K562 (cell line): ENCODE measurements around the gene SARS2. TPM values are rescaled to one million over a fixed set of nuclear protein-coding genes. Genes with fewer than 3 reads are reported as not detected.

Source experiments
- BRCA1 ChIP-seq, 2 experiments: fragments of 450-650 bp in 1 of 2; sonication (generic) in 1 of 2; formaldehyde crosslinking in 1 of 2; IDR thresholded peaks; 2 replicates each; pipeline versions ENCODE4 v1.5.0 to v1.6.1; 2017 to 2020; ENCODE audit warnings: mild to moderate bottlenecking in 1 of 2, missing genetic modification reagents in 1 of 2
- CTCFL ChIP-seq: IDR thresholded peaks from 2 replicates; pipeline ENCODE4 v1.6.1; 2011; ENCODE audit warnings: borderline replicate concordance, low read depth, mild to moderate bottlenecking, moderate library complexity, low read length; ENCODE audit not compliant: insufficient read depth, poor library complexity, severe bottlenecking
- EP300 ChIP-seq: IDR thresholded peaks from 2 replicates; pipeline ENCODE4 v1.6.1; 2012; ENCODE audit warnings: low read length, improper control_type of control experiment
- FOXA1 ChIP-seq: fragments of 450-650 bp; IDR thresholded peaks from 2 replicates; pipeline ENCODE4 v1.6.1; 2016; ENCODE audit warnings: mild to moderate bottlenecking, borderline replicate concordance
- ILK ChIP-seq: fragments of 450-650 bp; IDR thresholded peaks from 2 replicates; pipeline ENCODE4 v1.6.1; 2016; ENCODE audit warnings: missing genetic modification characterization, low read depth, mild to moderate bottlenecking, missing compliant biosample characterization, moderate library complexity, borderline replicate concordance
- JUND ChIP-seq, 2 experiments: IDR thresholded peaks; 2 replicates in 1 of 2; 3 replicates in 1 of 2; pipeline ENCODE4 v1.6.1; 2011; ENCODE audit warnings: borderline replicate concordance in 2 of 2, low read depth in 2 of 2, low read length in 2 of 2, improper control_type of control experiment in 1 of 2, missing biosample characterization in 1 of 2, missing genetic modification characterization in 1 of 2, missing genetic modification reagents in 1 of 2
- MTA2 ChIP-seq: fragments of 450-650 bp; IDR thresholded peaks from 2 replicates; pipeline ENCODE4 v1.6.1; 2016; ENCODE audit warnings: low read depth
- NFE2 ChIP-seq: IDR thresholded peaks from 2 replicates; pipeline ENCODE4 v1.6.1; 2014; ENCODE audit warnings: antibody characterized with exemption, low read depth
- NR3C1 ChIP-seq: sonication (generic); formaldehyde crosslinking; IDR thresholded peaks from 2 replicates; pipeline ENCODE4 v1.8.1; 2022; ENCODE audit warnings: missing genetic modification reagents
- PYGO2 ChIP-seq: fragments of 450-650 bp; IDR thresholded peaks from 2 replicates; pipeline ENCODE4 v1.6.1; 2016; ENCODE audit warnings: mild to moderate bottlenecking, missing genetic modification characterization, moderate library complexity, missing compliant biosample characterization
- RBBP5 ChIP-seq: fragments of 200-600 bp; sonication (generic); IDR thresholded peaks from 2 replicates; pipeline ENCODE4 v1.6.1; 2012; ENCODE audit warnings: borderline replicate concordance, mild to moderate bottlenecking, low read length, control low read depth, inconsistent platforms; ENCODE audit not compliant: insufficient read depth, poor library complexity, severe bottlenecking
- RREB1 ChIP-seq: fragments of 250-450 bp; sonication (Bioruptor Pico); IDR thresholded peaks from 2 replicates; pipeline ENCODE4 v1.4.0; 2020
- THAP12 ChIP-seq: fragments of 250-450 bp; sonication (Bioruptor Pico); IDR thresholded peaks from 2 replicates; pipeline ENCODE4 v1.9.0; 2021; ENCODE audit warnings: mild to moderate bottlenecking, inconsistent platforms
- U2AF2 ChIP-seq: fragments of 200-400 bp; formaldehyde crosslinking; optimal IDR thresholded peaks from 2 replicates; pipeline ENCODE3; 2017; ENCODE audit warnings: low read depth, mild to moderate bottlenecking, low read length
- ZBTB7A ChIP-seq: IDR thresholded peaks from 2 replicates; pipeline ENCODE4 v1.6.1; 2011; ENCODE audit warnings: low read depth, mild to moderate bottlenecking, low read length, moderate library complexity, borderline replicate concordance; ENCODE audit not compliant: control insufficient read depth
- ZNF57 ChIP-seq: fragments of 450-650 bp; formaldehyde crosslinking; IDR thresholded peaks from 2 replicates; pipeline ENCODE4 v1.4.0; 2020; ENCODE audit warnings: mild to moderate bottlenecking, moderate library complexity
- polyA plus RNA-seq, 8 experiments: library from polyadenylated mRNA; depleted of rRNA in 4 of 8; stranded (reverse) in 5 of 8; unstranded in 3 of 8; fragments of >200 nt; fragmentation: Nextera tagmentation in 2 of 8; fragmentation: Illumina TruSeq in 1 of 8; extraction: Ambion mirVana in 2 of 8; extraction: Trizol in 1 of 8; gene quantifications; 2 replicates each; pipeline versions ENCODE4 v1.2.1 to v1.2.3, GENCODE V29; 2011 to 2014; ENCODE audit warnings: inconsistent platforms in 1 of 8, missing spikeins in 1 of 8
- total RNA-seq, 7 experiments: library from RNA; depleted of rRNA in 6 of 7; stranded (reverse); fragments of >200 nt in 6 of 7; fragmentation: Illumina TruSeq in 2 of 7; extraction: Trizol in 2 of 7; gene quantifications; 2 replicates each; pipeline versions ENCODE4 v1.2.1 to v1.2.3, GENCODE V29; 2011 to 2021; ENCODE audit warnings: low replicate concordance in 1 of 7

Gene SARS2
- total and polyA plus RNA-seq, 9 of the 15 experiments (the other 6 are each of a cell fraction or from before 2014, with no cell fraction given), result 3.1 to 59.1 (median 31.7) TPM

- TF ChIP-seq THAP12 (0 out of 2 replicates have a peak, but pooled peaks have one; percentile 15), ILK (no peak), MTA2 (no peak), BRCA1 (IDR thresholded peaks at IDR 0.05) (no peak), BRCA1 (CRISPR knock-in tag; IDR thresholded peaks at IDR 0.05) (no peak), FOXA1 (no peak), PYGO2 (no peak), NR3C1 (no peak), JUND (IDR thresholded peaks at IDR 0.05; ENCODE audit: borderline replicate concordance, low read depth, low read length) (no peak), JUND (tag; IDR thresholded peaks at IDR 0.05; ENCODE audit: borderline replicate concordance, low read depth, low read length) (no peak), EP300 (no peak), NFE2 (no peak), ZNF57 (CRISPR knock-in tag) (no peak), RBBP5 (no peak), CTCFL (peak; percentile 52), U2AF2 (no peak), ZBTB7A (no peak), RREB1 (CRISPR knock-in tag) (no peak)
Measured at GRCh38 chr19:38932425-38933179, 2.0 kb upstream of the SARS2 start (continued).
